GM19324 (cell line): ENCODE data around the gene USPL1.

ENCODE experiments used
- ATAC-seq: cut with Tn5 transposase; IDR thresholded peaks from one replicate; pipeline ENCODE4 v1.9.1; 2021; ENCODE audit warnings: mild to moderate bottlenecking, moderate library complexity; ENCODE audit not compliant: unreplicated experiment, low FRiP score

Gene USPL1

GRCh38 chr13:30692113-30692512 is 74.4 kb downstream of the USPL1 start:
- no peak for ATAC-seq

GRCh38 chr13:30696278-30697176 is 78.8 kb downstream of the USPL1 start:
- no peak for ATAC-seq

- no peak for ATAC-seq
Observed at GRCh38 chr13:30697177-30697953, 79.6 kb downstream of the USPL1 start.

GRCh38 chr13:30697996-30698401 is 80.3 kb downstream of the USPL1 start:
- no peak for ATAC-seq

- ATAC-seq, result no peak
Observed at GRCh38 chr13:30698488-30699005, 80.8 kb downstream of the USPL1 start.

- ATAC-seq, result no peak
Observed at GRCh38 chr13:30700364-30700763, 82.6 kb downstream of the USPL1 start.

- ATAC-seq, result no peak
Observed at GRCh38 chr13:30702006-30702405, 84.3 kb downstream of the USPL1 start.

- no peak for ATAC-seq
Observed at GRCh38 chr13:30704596-30704995, 86.9 kb downstream of the USPL1 start.

- ATAC-seq, result no peak
Observed at GRCh38 chr13:30705680-30706079, 88.0 kb downstream of the USPL1 start.

- no peak for ATAC-seq
Observed at GRCh38 chr13:30708541-30708940, 90.8 kb downstream of the USPL1 start.
